Ishikawa (cell line): ENCODE data around the gene FMOD.

Source experiments
- CEBPB ChIP-seq: IDR thresholded peaks from 2 replicates; pipeline ENCODE4 v1.6.1; 2012
- RAD21 ChIP-seq: IDR thresholded peaks from 2 replicates; pipeline ENCODE4 v1.6.1; 2012; ENCODE audit warnings: low read depth
- TAF1 ChIP-seq: IDR thresholded peaks from 2 replicates; pipeline ENCODE4 v1.6.1; 2012; ENCODE audit warnings: low read depth, mild to moderate bottlenecking
- TCF12 ChIP-seq: IDR thresholded peaks from 2 replicates; pipeline ENCODE4 v1.6.1; 2012; ENCODE audit warnings: low read depth
- TF ChIP-seq, protein P1 (sequence below): IDR thresholded peaks from 2 replicates; pipeline ENCODE4 v1.6.1; 2012

DNA sequence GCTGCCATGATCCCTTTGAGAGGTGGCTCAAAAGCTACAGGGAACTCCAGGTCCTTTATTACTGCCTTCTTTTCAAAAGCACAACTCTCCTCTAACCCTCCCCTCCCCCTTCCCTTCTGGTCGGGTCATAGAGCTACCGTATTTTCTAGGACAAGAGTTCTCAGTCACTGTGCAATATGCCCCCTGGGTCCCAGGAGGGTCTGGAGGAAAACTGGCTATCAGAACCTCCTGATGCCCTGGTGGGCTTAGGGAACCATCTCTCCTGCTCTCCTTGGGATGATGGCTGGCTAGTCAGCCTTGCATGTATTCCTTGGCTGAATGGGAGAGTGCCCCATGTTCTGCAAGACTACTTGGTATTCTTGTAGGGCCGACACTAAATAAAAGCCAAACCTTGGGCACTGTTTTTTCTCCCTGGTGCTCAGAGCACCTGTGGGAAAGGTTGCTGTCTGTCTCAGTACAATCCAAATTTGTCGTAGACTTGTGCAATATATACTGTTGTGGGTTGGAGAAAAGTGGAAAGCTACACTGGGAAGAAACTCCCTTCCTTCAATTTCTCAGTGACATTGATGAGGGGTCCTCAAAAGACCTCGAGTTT lies 42.5 kb downstream of the FMOD start:
- TF ChIP-seq CEBPB (no peak), TAF1 (no peak), TCF12 (no peak), RAD21 (no peak)
- TF ChIP-seq, protein P1, sequence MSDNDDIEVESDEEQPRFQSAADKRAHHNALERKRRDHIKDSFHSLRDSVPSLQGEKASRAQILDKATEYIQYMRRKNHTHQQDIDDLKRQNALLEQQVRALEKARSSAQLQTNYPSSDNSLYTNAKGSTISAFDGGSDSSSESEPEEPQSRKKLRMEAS, result no peak
